GM12873 (cell line): ENCODE measurements around the gene E2F6.

ENCODE experiments used
- CTCF ChIP-seq: IDR thresholded peaks from 2 replicates; pipeline ENCODE4 v1.5.1; 2012; ENCODE audit warnings: low read depth, mild to moderate bottlenecking, moderate library complexity, low read length, control low read depth; ENCODE audit not compliant: insufficient read depth; ENCODE audit errors: missing control alignments

E2F6 gene

GRCh38 chr2:11411244-11411643, 54.7 kb downstream of the E2F6 start:
- no peak for TF ChIP-seq CTCF

- TF ChIP-seq CTCF, result no peak
Measured at GRCh38 chr2:11410101-11410500, 55.9 kb downstream of the E2F6 start.

GRCh38 chr2:11409572-11409959, 56.4 kb downstream of the E2F6 start:
- TF ChIP-seq CTCF, result no peak

GRCh38 chr2:11408959-11409571, 56.9 kb downstream of the E2F6 start:
- TF ChIP-seq CTCF, result no peak

GRCh38 chr2:11407413-11407812, 58.5 kb downstream of the E2F6 start:
- no peak for TF ChIP-seq CTCF

GRCh38 chr2:11406958-11407381, 59.0 kb downstream of the E2F6 start:
- no peak for TF ChIP-seq CTCF

- TF ChIP-seq CTCF, result no peak
Measured at GRCh38 chr2:11406267-11406957, 59.5 kb downstream of the E2F6 start.
